Adipocyte (in vitro differentiated cells): ENCODE measurements around the gene MACROD2.
A peak's percentile ranks its signal among the peaks of the same experiment; 100 is the strongest.
"Not testable (repeated sequence)": the region's sequence is repeated elsewhere in the genome, so short reads cannot be mapped to it uniquely, and the experiment has no call there.

Experiments
- DNase-seq: peaks from one replicate; pipeline ENCODE4 v3.0.0-alpha.2; 2015; ENCODE audit warnings: low read depth
- H3K27me3 ChIP-seq: replicated peaks from 2 replicates; pipeline ENCODE4 v1.7.0; 2013; ENCODE audit warnings: mild to moderate bottlenecking, low read length, moderate library complexity; ENCODE audit not compliant: control insufficient read depth, insufficient read depth
- H3K36me3 ChIP-seq: 2 replicates; pipeline ENCODE4 v1.7.0; 2013; ENCODE audit warnings: low read length, mild to moderate bottlenecking, moderate library complexity; ENCODE audit not compliant: control insufficient read depth, insufficient read depth, severe bottlenecking
- H3K4me1 ChIP-seq: 2 replicates; pipeline ENCODE4 v1.7.0; 2013; ENCODE audit warnings: mild to moderate bottlenecking, low read length, moderate library complexity; ENCODE audit not compliant: control insufficient read depth, insufficient read depth
- H3K4me3 ChIP-seq: 2 replicates; pipeline ENCODE4 v1.7.0; 2013; ENCODE audit warnings: mild to moderate bottlenecking, low read length, moderate library complexity
- H3K9ac ChIP-seq: 2 replicates; pipeline ENCODE4 v1.7.0; 2013; ENCODE audit warnings: mild to moderate bottlenecking, low read length, moderate library complexity
- H3K9me3 ChIP-seq: 2 replicates; pipeline ENCODE4 v1.7.0; 2013; ENCODE audit warnings: mild to moderate bottlenecking, low read length, moderate library complexity; ENCODE audit not compliant: control insufficient read depth

The MACROD2 gene

GRCh38 chr20:15985494-15986368, 1990.4 kb downstream of the MACROD2 start:
- H3K4me1 ChIP-seq, H3K36me3 ChIP-seq, H3K27me3 ChIP-seq, DNase-seq, H3K9me3 ChIP-seq, H3K9ac ChIP-seq, H3K4me3 ChIP-seq: not testable (repeated sequence)

DNA sequence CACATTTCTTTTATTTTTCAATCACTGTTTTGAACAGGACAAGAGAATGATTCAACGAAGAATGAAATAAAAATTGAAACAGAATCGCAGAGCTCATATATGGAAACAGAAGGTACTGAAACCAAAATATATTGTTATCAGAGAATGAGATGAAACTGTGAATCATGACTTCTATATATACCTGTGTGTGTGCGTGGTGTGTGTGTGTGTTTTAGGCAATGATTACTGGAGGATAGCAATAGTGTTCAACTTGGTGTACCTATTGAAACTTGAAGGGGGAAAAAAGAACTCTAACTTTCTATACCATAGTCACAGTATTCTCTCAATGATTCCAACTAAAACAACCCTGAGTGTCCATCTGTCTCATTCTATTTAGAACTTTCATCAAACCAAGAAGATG, 1991.4 kb downstream of the MACROD2 start:
- Histone ChIP-seq H3K9ac (no peak overlapping the region), H3K4me1 (no peaks in the 10 kb centered on the region), H3K36me3 (no peaks in the 10 kb centered on the region), H3K9me3 (no peaks in the 10 kb centered on the region), H3K4me3 (no peak overlapping the region), H3K27me3 (no peaks in the 10 kb centered on the region)
- DNase-seq: no peak

DNA sequence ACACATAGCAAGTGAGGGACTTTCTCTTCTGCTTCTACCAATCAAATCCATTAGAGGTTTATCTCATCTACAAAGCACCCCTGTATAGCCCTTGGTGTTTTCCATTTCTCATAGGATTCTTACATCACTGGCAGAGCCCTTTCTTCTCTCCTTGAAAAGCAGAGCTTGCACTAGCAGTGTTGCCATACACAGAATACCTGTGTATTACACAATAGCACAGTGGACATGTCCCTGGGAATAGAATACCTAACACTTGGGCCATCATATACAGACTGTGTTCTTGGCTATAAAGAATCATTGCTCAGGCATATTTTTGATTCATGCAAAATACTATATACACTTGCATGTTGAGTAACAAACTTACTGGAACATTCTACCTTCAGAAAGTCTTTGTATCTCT, 1996.0 kb downstream of the MACROD2 start:
- DNase-seq: no peak
- no peak overlapping the region for H3K9ac ChIP-seq
- H3K4me3 ChIP-seq: no peak overlapping the region
- no peaks in the 10 kb centered on the region for H3K27me3 ChIP-seq
- H3K4me1 ChIP-seq: no peaks in the 10 kb centered on the region
- peaks cover 3% of the 10 kb centered on the region for H3K9me3 ChIP-seq
- H3K36me3 ChIP-seq: no peaks in the 10 kb centered on the region

DNA sequence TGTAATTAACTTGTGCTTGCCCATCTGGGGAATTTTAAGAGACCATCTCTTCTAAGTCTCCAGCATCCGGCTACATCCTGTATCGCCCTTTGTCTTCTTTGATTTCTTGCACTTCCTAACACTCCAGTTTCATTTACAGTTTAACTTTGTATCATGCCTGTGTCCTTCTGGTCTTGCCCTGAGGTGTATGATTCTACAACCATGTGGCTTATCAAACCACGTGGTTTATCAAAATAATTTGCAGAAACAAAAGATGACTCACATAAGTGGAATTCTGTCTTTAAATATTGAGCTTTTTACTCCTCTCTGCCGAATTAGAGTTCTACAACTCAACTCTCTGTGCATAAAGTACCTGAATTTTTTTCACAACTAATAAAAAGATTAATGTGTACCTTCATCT, 1997.2 kb downstream of the MACROD2 start:
- H3K36me3 ChIP-seq: no peaks in the 10 kb centered on the region

DNA sequence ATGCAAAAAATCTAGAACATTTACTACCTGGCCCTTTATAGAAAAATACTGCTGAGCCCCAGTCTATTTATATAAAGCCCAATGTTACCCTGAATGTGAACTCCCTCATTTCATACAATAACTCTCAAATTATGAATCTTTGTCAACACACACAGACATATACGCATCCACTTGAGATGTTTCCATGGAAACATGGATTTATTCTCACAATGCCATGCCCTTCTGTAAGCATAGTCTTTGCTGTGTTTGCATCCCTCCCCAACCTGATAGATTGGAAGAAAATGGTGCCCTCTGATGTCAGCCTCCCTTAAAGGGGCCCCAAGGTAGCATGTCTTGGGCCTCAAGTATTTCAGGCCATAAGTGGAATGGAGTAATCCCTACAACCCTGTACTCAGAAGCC, 2004.8 kb downstream of the MACROD2 start:
- no peaks in the 10 kb centered on the region for H3K4me1 ChIP-seq
- H3K9me3 ChIP-seq: peaks cover 24% of the 10 kb centered on the region
- H3K9ac ChIP-seq: no peak overlapping the region
- H3K27me3 ChIP-seq: no peaks in the 10 kb centered on the region
- no peak overlapping the region for H3K4me3 ChIP-seq
- DNase-seq: no peak
- no peaks in the 10 kb centered on the region for H3K36me3 ChIP-seq

More for the DNA sequence above, 1997.2 kb downstream of the MACROD2 start:
- H3K27me3 ChIP-seq: no peaks in the 10 kb centered on the region
- peaks cover 16% of the 10 kb centered on the region for H3K9me3 ChIP-seq
- H3K4me3 ChIP-seq: no peak overlapping the region
- H3K9ac ChIP-seq: no peak overlapping the region
- DNase-seq: peak; percentile 5
- H3K4me1 ChIP-seq: no peaks in the 10 kb centered on the region

GRCh38 chr20:16001286-16001685, 2006.0 kb downstream of the MACROD2 start:
- Histone ChIP-seq H3K9ac (no peak overlapping the region), H3K9me3 (peaks cover 21% of the 10 kb centered on the region), H3K36me3 (no peaks in the 10 kb centered on the region), H3K27me3 (no peaks in the 10 kb centered on the region), H3K4me1 (no peaks in the 10 kb centered on the region), H3K4me3 (no peak overlapping the region)
- peak; percentile 40 for DNase-seq

DNA sequence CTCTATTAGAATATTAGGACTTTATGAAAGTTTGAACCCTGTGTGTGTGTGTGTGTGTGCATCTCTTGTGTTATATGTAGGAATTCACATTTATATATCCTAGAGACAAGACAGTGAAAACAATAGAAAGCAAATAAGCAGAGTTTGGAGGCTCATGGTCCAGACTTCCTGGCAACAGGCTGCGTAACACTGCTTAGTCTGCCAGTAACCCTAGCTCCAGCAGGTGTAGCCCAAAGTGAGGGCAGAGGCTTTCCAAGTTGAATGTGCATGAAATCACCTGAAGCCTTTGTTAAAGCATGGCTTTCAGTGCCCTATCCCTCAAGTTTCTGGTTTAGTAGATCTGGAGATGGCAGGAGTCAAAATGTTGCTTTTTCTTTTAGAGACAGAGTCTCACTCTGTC, 2008.0 kb downstream of the MACROD2 start:
- H3K4me1 ChIP-seq: no peaks in the 10 kb centered on the region
- H3K36me3 ChIP-seq: no peaks in the 10 kb centered on the region
- peaks cover under 1% of the 10 kb centered on the region for H3K9me3 ChIP-seq
- no peak for DNase-seq
- H3K9ac ChIP-seq: no peak overlapping the region
- no peaks in the 10 kb centered on the region for H3K27me3 ChIP-seq
- H3K4me3 ChIP-seq: no peak overlapping the region

- no peak for DNase-seq
- H3K9me3 ChIP-seq: no peaks in the 10 kb centered on the region
- H3K9ac ChIP-seq: no peak overlapping the region
- no peaks in the 10 kb centered on the region for H3K36me3 ChIP-seq
- H3K4me1 ChIP-seq: no peaks in the 10 kb centered on the region
- H3K27me3 ChIP-seq: no peaks in the 10 kb centered on the region
- H3K4me3 ChIP-seq: no peak overlapping the region
Observed at GRCh38 chr20:16004108-16004854, 2009.0 kb downstream of the MACROD2 start.

DNA sequence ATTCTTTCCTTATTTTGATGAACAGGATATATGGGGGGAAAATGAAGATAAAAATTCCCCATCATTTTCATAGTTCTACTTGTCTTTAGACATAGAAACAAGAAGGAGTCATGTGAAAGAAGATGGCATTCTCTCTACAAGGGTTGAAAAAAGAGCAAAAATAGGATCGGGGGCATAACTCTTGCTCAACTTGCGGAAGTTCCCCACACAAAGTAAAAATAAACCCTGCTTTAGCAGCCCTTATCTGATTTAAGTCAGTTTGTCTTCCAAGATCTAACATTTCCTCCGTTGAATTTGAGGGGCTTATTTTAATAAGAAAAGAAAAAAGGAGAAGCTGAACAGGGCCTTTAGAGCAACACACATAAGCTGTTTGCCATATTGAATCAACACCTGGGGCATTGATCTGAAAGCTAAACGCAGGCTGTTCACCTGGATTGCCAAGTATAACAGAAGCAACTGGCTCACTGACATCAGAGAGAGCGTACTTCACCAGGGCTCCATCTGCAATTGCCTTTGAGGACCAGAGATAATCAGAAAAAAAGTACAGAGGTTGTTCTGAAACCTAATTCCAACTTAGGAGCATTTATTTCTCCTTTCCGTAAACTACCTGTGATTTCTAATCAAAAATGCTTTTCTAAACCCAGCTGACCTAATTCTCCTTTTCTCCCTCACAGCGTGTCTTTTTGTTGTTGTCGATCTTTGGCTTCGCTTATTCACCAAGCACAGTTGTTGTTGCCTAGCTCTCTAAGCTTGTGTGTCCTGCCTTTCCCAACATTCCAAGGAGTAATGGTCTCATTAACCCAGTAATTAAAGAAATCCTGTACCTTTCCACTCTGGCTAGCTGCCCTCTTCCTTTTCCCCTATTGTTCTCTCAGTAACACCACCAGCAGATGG, 2010.0 kb downstream of the MACROD2 start:
- Histone ChIP-seq H3K4me3 (no peak overlapping the region), H3K4me1 (no peaks in the 10 kb centered on the region), H3K36me3 (no peaks in the 10 kb centered on the region), H3K9me3 (no peaks in the 10 kb centered on the region), H3K9ac (no peak overlapping the region), H3K27me3 (no peaks in the 10 kb centered on the region)
- no peak for DNase-seq

- Histone ChIP-seq H3K27me3 (no peaks in the 10 kb centered on the region), H3K4me3 (no peak overlapping the region), H3K36me3 (no peaks in the 10 kb centered on the region), H3K4me1 (no peaks in the 10 kb centered on the region), H3K9me3 (no peaks in the 10 kb centered on the region), H3K9ac (no peak overlapping the region)
- no peak for DNase-seq
Observed at GRCh38 chr20:16005915-16006493, 2010.7 kb downstream of the MACROD2 start.
